ENCODE results near the gene GFRA4.
A peak's percentile ranks its signal among the peaks of the same experiment; 100 is the strongest.

The GFRA4 gene, protein sequence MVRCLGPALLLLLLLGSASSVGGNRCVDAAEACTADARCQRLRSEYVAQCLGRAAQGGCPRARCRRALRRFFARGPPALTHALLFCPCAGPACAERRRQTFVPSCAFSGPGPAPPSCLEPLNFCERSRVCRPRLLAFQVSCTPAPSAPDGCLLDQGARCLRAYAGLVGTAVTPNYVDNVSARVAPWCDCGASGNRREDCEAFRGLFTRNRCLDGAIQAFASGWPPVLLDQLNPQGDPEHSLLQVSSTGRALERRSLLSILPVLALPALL

GRCh38 chr20:3663031-3663701 lies at the start of gene GFRA4:
GFRA4 (minus strand) TSS chr20:3663399; CDS start chr20:3663399, 0 bp downstream.
- DNase-seq: no peak

DNA sequence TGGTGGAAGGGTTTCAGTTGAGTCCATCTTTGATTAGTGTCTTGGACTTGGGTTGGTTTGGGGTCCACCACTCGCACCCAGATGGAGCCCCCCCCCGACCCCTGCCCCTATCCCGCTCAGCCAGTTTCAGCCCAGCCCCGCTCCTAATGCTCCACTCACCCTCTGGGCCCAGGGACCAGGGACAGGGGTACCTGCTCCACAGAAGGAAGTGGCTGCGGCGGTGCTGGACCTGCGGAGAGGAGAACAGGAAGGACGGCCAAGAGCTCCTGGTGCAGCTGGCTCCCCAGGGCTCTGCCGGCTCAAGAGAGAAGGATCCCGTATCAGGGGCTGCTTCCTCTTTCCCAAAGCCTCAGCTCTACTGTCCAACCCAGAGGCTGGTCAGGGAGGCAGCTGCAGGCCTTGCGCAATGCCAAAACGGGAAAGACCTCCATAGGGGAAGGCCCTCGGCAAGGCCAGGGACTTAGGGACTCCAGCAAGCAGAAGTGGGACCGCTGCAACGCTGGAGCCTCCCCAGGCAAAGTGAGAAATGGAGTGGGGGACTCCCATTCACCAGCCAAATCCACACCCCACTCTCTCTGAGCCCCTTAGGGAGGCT lies 49.2 kb upstream of the GFRA4 start, which contains the start of gene SIGLEC1:
TSS of gene SIGLEC1 (minus strand) at position 322 of the 595 bp plus-strand sequence. CDS start 5,472 bp downstream, outside the sequence.
- DNase-seq: peak in 1 of 2 donors; percentile 31

DNA sequence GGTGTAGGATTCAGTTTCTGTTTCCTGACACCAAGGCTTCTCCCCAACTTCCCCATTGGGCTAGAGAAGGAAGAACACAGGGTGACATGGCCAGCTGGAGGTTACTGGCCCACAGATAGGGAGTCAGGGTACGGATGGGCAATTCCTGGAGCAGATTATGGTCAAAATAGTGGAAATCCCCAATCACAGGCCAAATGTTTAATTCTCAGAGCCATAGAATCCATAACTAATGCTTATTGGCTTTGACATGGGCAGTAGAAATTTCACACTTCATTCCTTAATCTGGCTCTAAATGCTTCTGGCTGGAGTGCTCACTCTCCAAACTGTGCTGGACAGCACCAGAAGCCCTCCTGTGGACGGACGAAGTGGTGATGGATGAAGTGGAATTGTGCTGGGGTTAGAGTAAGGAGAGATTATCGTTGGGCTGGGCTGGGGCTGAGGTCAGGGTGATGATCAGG lies 48.3 kb upstream of the GFRA4 start:
- DNase-seq: no peak

- DNase-seq: peak; percentile 28 to 62
Measured at GRCh38 chr20:3710703-3711483, 47.7 kb upstream of the GFRA4 start.

DNA sequence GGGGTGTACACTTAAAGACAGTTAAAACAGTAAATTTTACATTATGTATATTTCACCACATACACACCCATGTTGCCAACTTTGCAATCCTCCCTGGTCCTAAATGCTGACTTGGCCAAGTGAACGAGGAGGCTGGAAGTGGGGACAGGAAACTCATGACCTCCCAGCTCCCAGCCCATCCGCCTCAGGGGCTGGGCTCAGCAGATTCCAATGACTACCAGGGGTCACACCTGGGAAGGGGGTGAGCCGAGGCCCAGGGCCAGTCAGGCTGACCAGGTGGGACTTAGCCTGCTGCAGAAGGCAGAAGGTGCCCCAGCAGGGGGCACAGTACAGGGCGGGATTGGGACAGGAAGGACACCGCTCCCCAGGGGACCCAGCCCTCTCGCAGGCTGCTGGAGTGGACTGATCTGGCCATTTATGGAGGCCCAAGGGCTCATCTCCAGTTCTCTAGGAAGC lies 46.8 kb upstream of the GFRA4 start:
- no peak for DNase-seq

DNA sequence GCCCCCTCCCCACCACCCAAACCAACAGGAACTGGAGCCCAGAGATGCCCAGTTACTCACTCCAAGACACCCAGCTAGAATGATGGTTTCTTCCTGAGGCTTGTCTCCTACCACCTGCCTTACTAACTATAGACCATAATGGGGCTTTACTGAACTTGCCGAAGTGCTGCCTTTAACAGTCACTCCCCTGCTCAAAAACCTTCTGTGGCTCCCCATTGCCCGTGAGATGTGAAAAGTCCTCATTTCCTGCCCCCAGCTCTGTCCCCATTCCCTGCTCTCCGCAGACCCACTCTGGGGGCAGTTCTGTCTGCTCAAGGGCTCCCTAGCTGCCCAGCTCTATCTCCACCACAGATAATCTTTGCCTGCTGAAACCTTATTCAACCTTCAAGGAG lies 44.3 kb upstream of the GFRA4 start:
- DNase-seq: no peak

DNA sequence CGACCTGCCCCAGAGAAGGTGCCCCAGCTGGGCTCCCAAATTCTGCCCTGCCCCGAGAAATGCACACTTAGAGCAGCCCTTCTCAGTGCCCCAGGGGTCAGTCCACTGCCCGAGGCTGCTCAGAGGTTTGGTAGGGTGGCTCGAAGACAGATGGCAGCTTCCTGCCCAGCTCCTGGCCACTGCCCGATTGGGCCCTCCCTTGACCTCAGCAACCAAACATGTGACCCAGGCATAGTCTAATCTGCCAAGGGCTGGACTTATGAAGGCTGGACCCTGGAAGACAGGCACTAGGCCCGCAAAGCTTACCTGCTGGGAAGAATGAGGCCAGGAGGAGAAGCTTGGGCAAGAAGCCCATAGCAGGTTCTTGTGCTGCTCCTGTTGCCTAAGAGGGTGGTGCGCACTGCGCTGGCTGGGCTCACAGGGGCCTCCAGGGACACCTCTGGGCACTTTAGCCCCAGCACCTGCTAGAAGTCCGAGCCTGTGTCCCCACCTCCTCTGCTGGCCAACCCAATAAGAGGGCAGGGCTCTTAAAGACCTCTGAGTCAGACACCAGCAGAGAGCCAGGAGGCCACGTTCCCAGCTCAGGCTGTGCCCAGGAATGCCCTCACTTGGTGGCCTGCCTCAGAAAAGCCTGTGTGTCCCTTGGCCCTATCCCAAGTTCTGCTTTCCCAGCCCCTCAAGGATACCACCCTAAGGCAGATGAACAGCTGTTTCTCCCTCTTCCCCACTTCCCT lies 43.7 kb upstream of the GFRA4 start:
- DNase-seq: no peak

- DNase-seq: no peak
Measured at GRCh38 chr20:3705970-3706739, 43.0 kb upstream of the GFRA4 start.

GRCh38 chr20:3705491-3705969 lies 42.3 kb upstream of the GFRA4 start:
- no peak for DNase-seq

- DNase-seq: no peak
Measured at GRCh38 chr20:3704087-3704486, 40.9 kb upstream of the GFRA4 start.

GRCh38 chr20:3702611-3703391 lies 39.6 kb upstream of the GFRA4 start:
- no peak for DNase-seq

DNA sequence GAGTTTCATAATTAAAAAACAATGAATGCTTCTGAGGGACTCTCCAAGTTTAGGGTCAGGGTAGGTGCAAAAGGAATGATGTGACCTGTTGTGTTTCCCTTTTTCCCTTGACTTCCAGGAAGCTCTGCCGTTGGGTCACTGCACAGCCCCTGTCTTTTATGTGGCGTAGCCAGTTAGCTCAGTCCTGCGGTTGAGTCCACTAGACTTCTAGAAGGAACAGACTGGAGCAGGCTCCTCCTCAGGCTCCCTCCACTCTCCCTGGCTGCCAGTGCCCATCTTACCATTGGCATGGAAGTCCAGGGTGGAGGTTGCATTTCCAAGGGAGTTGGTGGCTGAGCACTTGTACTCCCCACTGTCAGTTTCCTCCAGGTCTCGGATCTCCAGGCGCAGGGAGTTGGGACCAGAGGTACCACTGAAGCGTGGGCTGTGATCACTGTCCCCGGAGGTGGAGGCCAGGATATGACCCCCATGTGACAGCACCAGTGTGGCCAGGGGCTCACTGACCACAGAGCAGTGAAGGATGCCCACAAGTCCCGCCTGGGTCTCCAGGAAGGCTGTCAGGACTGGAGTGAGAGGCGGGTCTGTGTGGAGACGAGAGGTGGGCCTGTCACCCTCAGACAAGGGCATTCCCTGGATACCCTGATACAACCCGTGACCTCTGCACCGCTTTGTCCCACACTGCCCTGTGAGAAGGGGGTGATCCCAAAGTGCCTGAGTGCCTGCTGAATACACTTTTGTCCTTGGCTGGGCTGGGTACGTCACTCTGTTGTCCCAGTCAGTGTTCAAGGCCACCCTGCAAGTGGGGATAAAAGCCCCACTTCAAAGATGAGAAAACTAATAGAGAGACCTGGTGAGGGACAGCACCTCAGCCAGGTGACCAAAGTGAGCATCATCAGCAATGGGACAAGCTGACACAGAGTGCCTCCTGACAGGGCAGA lies 38.1 kb upstream of the GFRA4 start:
- DNase-seq: no peak

GRCh38 chr20:3699037-3699436 lies 35.8 kb upstream of the GFRA4 start:
- DNase-seq: no peak

DNA sequence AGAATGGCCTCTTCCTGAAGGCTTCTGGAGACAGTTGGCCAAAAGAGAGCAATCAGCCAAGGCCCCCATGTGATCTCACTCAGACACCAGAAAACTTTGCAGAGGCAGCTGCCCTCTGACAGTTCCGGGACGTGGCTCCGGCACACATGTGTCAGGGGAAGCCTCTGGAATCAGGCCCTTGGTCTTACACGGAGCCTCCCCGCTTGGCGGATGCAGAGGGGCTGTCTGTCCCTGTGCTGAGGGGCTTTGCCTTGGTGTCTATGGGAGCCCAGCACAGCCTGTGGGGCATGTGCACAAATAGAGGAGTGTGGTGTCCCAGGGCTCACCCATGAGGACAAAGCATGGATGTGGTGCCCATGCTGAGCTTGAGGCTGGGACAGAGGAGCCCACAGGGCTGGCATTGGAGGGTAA lies 35.4 kb upstream of the GFRA4 start:
- no peak for DNase-seq

- DNase-seq: no peak
Measured at GRCh38 chr20:3697588-3698305, 34.5 kb upstream of the GFRA4 start.

- DNase-seq: no peak
Measured at GRCh38 chr20:3696745-3697587, 33.8 kb upstream of the GFRA4 start.

GRCh38 chr20:3696200-3696599 lies 33.0 kb upstream of the GFRA4 start:
- DNase-seq: no peak

DNA sequence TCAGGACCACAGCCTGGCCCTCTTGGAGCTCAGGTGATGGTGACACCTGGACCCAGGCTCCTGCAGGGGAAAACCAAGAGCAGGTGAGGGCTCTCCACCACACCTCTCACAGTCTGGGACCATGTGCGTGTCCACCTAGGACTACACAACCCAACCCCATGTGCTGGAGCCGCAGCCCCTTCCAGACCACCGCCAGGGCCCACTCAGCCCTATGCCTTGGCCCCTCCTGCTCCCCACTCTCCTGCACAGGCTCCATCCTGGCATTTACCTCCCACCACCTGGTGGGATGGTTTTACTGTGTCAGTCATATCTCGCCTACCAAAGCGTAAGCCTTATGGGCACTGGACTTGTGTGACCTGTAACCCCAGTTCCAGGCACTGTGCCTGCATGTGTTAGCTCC lies 31.7 kb upstream of the GFRA4 start:
- no peak for DNase-seq

Data from hippocampal formation (tissue), 2 donors.